ENCODE results near the gene PRICKLE4. TPM values are rescaled to one million over a fixed set of nuclear protein-coding genes. Genes with fewer than 3 reads are reported as not detected.

The PRICKLE4 gene
- total RNA-seq, 1 donor from 2014 or later: 0.88 TPM

DNA sequence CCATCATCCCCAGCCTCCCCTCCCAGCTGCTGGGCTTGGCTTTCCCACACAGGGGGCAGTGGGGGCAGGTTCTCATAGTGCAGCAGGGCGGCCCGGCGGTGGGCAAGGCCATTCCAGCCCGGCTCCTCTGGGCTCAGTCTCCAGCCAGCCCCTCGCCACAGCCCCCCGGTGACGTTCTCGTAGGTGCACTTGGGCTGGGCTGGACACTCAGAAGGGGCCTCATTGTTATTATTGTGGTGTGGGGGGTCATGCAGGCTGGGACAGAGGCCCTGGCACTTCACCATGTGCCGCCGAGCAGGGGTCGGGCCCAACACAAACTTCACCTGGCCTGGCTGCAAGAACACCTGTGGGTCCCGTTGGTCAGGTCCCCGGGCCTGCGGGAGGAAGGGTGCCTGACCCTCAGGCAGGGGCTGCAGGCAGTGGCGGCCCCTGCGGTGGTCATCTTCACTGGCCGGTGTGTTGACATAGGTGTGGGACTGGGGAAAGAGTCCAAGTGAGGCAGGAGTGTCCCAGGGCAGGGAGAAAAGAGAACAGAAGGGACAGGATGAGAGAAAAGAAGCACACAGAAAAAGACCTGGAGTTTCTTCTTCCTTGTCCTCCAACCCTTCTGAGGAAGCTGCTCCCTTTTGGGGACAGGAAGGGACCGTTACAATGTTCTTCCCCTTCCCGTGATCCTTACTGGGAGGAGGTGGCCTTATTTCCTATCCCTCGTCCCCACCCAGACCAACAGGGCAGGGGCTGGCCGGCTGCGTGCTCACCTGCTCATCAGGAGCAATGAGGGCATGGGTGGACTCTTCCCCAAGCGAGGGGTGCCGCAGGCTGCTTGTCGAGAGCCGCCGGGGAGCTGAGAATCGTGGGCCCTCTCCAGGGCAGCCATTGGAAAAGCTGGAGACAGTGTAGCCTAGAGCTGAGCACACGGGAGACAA lies 9.3 kb upstream of the PRICKLE4 start:
- DNase-seq: no peak
- TF ChIP-seq, protein P1, sequence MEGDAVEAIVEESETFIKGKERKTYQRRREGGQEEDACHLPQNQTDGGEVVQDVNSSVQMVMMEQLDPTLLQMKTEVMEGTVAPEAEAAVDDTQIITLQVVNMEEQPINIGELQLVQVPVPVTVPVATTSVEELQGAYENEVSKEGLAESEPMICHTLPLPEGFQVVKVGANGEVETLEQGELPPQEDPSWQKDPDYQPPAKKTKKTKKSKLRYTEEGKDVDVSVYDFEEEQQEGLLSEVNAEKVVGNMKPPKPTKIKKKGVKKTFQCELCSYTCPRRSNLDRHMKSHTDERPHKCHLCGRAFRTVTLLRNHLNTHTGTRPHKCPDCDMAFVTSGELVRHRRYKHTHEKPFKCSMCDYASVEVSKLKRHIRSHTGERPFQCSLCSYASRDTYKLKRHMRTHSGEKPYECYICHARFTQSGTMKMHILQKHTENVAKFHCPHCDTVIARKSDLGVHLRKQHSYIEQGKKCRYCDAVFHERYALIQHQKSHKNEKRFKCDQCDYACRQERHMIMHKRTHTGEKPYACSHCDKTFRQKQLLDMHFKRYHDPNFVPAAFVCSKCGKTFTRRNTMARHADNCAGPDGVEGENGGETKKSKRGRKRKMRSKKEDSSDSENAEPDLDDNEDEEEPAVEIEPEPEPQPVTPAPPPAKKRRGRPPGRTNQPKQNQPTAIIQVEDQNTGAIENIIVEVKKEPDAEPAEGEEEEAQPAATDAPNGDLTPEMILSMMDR (IDR thresholded peaks at IDR 0.05; ENCODE audit: borderline replicate concordance): no peak
- intact Hi-C loops (cut with micrococcal nuclease): no loop called here
- H3K27me3 ChIP-seq (ENCODE audit: low read depth): no peaks in the 10 kb centered on the region
- no peaks in the 10 kb centered on the region for H3K9me3 ChIP-seq (replicated peaks)
- no peak overlapping the region for H3K4me3 ChIP-seq
- peaks cover 29% of the 10 kb centered on the region for H3K4me1 ChIP-seq
- H3K36me3 ChIP-seq: peaks cover 72% of the 10 kb centered on the region
- H3K27ac ChIP-seq (replicated peaks): no peak overlapping the region

DNA sequence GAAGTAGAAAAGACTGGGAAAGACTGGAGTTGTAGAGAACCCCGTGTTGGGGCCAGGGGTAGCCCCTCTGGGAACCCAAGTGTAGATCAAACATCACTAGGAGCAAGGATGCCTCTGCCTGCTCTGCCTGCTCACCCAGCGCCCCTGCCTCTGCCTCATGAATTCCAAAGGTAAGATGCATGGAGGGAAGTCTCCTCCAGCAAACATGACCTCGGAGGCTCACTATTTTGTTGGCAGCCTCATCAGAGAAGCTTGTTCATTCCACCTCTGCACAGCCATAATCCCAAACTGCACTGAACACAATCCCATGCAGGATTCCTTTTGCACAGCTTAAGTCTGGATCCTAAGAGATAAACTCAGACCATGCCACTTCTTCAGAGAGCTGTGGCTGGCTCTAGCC lies 5.7 kb upstream of the PRICKLE4 start:
- Histone ChIP-seq H3K27ac (replicated peaks) (no peak overlapping the region), H3K4me3 (no peak overlapping the region), H3K9me3 (replicated peaks) (no peaks in the 10 kb centered on the region), H3K4me1 (peaks cover 18% of the 10 kb centered on the region), H3K36me3 (peaks cover 77% of the 10 kb centered on the region), H3K27me3 (ENCODE audit: low read depth) (no peaks in the 10 kb centered on the region)
- no peak for DNase-seq
- intact Hi-C loops (cut with micrococcal nuclease): no loop called here
- TF ChIP-seq, protein P1 (IDR thresholded peaks at IDR 0.05; ENCODE audit: borderline replicate concordance): no peak

DNA sequence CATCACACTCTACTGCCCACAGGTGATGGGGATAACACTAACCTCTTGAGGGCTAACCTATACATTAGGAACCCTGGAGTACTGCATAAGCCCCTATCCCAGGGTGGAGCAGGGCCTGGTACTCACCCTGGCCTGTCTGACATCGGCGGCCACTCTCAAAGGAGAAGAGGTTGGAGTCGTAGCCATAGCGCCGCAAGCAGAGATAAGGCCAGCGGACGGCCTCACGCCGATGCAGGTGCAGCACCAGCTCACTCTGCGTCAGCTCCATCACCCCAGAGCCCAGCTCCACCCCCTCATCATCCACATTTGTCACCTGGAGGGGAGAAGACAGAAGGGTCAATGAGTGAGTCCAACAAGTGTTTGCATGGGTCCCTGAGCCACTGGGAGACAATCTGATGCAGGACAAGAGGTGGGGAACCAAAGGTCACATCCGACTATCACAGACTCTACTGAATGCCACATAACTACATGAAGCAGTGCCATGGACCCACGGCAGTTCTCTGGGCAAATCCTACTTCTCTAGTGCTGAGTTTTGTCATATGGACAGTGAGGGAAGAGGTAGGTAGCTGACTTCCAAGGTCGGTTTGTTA lies 5.2 kb upstream of the PRICKLE4 start:
- Histone ChIP-seq H3K27ac (replicated peaks) (no peak overlapping the region), H3K36me3 (peaks cover 71% of the 10 kb centered on the region), H3K9me3 (replicated peaks) (no peaks in the 10 kb centered on the region), H3K4me3 (no peak overlapping the region), H3K27me3 (ENCODE audit: low read depth) (no peaks in the 10 kb centered on the region), H3K4me1 (peaks cover 22% of the 10 kb centered on the region)
- TF ChIP-seq, protein P1 (IDR thresholded peaks at IDR 0.05; ENCODE audit: borderline replicate concordance): no peak
- no peak for DNase-seq
- intact Hi-C loops (cut with micrococcal nuclease): no loop called here

DNA sequence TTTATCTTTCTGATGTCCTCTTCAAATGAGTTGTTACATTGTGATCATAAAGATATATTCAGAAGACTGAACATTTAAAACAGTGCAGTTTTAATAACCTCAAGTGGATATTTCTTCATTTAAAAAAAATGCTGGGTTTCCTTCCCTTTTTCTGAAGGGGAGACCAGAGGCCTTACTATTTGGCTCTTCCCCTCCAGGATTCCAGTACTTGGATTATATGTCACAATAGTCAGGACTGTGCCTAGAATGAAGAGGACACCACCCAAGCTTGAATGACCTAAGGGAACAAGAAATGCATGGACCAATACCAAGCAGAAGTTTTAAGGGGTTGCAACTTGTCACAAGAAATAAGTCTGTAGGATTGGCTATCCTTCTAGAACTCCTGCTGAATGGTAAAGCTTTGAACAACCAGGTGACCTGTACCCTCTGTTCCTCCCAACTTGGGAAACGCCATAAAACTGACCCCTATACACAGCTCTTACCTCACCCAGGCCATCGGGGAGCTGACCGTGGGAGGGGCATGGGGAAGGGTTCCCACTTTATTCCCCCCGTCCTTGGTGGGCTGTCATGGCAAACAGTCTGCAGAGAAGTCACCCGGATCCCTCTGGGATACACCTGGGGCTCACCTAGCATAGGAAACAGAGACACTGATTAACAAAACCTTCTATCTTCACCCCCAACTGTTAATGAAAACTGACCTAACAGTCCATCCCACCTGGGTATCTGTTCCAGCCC lies 2.9 kb upstream of the PRICKLE4 start:
- H3K36me3 ChIP-seq: peaks cover 48% of the 10 kb centered on the region
- no peak overlapping the region for H3K27ac ChIP-seq (replicated peaks)
- no peaks in the 10 kb centered on the region for H3K27me3 ChIP-seq (ENCODE audit: low read depth)
- no peak for DNase-seq
- no peaks in the 10 kb centered on the region for H3K9me3 ChIP-seq (replicated peaks)
- H3K4me3 ChIP-seq: no peak overlapping the region
- TF ChIP-seq, protein P1 (IDR thresholded peaks at IDR 0.05; ENCODE audit: borderline replicate concordance): no peak
- peaks cover 43% of the 10 kb centered on the region for H3K4me1 ChIP-seq
- intact Hi-C loops (cut with micrococcal nuclease): no loop called here

DNA sequence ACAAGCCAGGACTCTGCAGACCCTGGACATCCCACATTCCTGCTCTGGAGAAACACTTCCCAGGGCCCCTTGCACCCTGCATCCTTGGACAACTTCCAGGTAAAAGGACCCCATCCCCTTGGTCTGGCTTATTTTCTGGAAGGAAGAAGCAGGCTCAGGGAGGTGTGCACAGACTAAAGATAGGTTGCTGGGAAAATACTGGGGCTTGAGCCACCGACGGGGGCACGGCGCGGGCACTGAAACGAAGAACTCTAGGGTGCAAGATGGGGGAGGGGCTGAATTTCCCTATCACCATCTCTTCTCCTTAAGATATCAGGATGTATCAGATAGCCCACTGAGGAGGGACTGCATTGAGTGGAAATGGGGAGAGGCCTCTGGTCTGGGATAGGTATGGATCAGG lies 1.7 kb upstream of the PRICKLE4 start:
- Histone ChIP-seq H3K4me3 (peak overlapping the region; percentile 96), H3K27ac (replicated peaks) (peak overlapping the region; percentile 98), H3K27me3 (ENCODE audit: low read depth) (no peaks in the 10 kb centered on the region), H3K9me3 (replicated peaks) (no peaks in the 10 kb centered on the region), H3K36me3 (peaks cover 39% of the 10 kb centered on the region), H3K4me1 (peaks cover 55% of the 10 kb centered on the region)
- TF ChIP-seq, protein P1 (IDR thresholded peaks at IDR 0.05; ENCODE audit: borderline replicate concordance): no peak
- intact Hi-C loops (cut with micrococcal nuclease): no loop called here
- DNase-seq: no peak

Measured in left ventricle myocardium inferior (tissue), 1 donor.